GM15510 (cell line): Measurements from ENCODE around the gene ANGPTL4.

Experiments used
- POLR2A ChIP-seq: IDR thresholded peaks from 3 replicates; pipeline ENCODE4 v1.6.1; 2011; ENCODE audit warnings: borderline replicate concordance; ENCODE audit not compliant: insufficient read length; ENCODE audit errors: extremely low read depth

ANGPTL4 gene

DNA sequence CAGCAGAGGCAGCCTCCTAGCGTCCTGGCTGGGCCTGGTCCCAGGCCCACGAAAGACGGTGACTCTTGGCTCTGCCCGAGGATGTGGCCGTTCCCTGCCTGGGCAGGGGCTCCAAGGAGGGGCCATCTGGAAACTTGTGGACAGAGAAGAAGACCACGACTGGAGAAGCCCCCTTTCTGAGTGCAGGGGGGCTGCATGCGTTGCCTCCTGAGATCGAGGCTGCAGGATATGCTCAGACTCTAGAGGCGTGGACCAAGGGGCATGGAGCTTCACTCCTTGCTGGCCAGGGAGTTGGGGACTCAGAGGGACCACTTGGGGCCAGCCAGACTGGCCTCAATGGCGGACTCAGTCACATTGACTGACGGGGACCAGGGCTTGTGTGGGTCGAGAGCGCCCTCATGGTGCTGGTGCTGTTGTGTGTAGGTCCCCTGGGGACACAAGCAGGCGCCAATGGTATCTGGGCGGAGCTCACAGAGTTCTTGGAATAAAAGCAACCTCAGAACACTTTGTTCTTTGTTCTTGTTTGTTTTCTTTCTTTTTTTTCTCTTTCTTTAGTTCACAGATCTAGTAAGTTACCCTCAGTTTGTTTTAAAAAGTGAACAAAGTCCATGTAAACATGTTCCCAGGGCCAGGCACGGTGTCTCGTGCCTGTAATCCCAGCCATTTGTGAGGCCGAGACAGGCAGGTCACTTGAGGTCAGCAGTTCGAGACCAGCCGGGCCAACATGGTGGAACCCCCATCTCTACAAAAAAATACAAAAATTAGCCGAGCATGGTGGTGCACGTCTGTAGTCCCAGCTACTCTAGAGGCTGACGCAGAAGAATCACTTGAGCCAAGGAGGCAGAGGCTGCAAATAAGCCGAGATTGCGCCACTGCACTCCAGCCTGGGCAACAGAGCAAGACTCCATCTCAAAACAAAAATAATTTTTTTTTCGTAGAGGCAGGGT, 10.2 kb downstream of the ANGPTL4 start:
- TF ChIP-seq POLR2A, result no peak

DNA sequence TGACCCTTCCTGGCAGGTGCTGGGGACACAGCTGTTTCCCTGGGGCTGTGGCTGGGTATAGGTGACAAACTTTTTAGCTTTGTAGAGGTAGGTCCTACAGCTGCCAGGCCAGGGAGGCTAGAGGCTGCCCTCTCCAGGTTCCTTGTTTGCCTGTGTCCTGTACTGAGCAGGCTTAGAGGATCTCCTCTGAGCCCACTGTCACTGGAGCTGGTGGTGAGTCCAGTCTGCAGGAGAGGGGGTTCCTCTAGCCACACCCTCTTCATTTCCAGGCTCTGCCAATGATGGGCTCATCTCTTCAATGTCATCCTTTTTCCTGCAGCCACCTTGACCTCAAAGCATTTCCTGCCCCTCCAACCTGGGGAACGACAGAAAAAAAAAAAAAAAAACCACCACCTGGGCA, 13.6 kb downstream of the ANGPTL4 start:
- TF ChIP-seq POLR2A, result no peak

DNA sequence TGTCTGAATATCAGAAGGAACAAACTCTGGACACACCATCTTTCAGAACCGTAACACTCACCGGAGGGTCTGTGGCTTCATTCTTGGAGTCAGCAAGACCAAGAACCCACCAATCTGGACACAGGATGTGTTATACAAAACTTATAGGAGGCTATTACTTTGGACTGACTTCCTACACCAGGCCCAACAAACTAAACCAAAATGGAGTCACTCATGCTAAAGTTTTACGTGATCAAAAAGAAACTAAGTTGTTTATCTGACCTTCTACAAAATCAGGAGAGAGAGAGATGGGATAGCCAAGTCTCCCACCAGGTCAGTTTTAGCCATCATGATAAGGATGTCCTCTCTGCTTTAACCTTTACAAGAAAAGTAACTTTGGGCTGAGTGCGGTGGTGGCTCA, 23.0 kb downstream of the ANGPTL4 start:
- TF ChIP-seq POLR2A, result no peak

DNA sequence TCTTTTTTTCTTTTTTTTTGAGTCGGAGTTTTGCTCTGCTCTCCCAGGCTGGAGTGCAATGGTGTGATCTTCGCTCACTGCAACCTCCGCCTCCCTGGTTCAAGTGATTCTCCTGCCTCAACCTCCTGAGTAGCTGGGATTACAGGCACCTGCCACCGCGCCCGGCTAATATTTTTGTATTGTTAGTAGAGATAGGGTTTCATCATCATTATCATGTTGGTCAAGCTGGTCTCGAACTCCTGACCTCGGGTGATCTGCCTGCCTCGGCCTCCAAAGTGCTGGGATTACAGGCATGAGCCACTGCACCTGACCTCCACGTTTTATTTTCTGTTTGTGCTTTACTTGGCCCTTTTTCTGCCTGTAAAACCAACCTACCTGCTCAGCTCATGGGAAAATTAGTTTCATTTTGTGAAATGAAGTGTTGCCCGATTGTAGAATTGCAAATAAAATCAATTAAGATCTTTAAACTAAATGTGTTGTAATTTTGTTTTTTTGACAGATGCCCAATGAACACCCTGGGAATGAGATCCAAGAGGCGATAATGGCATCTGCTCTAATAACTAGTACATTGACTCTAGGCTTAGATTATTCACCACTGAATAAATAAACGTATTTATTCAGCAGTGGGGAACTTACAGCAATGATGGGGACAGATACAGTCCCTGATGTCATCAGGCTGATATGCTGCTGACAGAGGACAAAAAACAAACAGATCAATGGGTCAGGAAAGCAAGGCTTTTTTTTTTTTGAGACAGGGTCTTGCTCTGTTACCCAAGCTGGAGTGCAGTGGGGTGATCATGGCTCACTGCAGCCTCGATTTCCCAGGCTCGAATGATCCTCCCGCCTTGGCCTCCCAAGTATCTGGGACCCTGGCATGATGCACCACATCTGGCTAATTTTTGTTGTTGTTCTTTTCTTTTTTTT, 24.0 kb downstream of the ANGPTL4 start:
- no peak for TF ChIP-seq POLR2A

DNA sequence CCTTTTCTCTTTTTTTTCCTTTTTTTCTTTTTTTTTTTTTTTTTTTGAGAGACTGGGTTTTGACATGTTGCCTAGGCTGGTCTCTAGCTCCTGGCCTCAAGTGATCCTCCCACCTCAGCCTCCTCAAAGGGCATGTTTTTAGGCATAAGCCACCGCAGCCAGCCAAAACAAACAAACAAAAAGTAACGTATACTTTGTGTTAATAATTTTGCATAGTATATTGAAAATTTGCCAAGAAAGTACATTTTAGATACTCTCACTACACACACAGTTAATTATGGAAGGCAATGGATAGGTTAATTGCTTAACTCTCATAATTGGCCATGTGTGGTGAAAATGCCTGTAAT, 24.6 kb downstream of the ANGPTL4 start:
- no peak for TF ChIP-seq POLR2A

DNA sequence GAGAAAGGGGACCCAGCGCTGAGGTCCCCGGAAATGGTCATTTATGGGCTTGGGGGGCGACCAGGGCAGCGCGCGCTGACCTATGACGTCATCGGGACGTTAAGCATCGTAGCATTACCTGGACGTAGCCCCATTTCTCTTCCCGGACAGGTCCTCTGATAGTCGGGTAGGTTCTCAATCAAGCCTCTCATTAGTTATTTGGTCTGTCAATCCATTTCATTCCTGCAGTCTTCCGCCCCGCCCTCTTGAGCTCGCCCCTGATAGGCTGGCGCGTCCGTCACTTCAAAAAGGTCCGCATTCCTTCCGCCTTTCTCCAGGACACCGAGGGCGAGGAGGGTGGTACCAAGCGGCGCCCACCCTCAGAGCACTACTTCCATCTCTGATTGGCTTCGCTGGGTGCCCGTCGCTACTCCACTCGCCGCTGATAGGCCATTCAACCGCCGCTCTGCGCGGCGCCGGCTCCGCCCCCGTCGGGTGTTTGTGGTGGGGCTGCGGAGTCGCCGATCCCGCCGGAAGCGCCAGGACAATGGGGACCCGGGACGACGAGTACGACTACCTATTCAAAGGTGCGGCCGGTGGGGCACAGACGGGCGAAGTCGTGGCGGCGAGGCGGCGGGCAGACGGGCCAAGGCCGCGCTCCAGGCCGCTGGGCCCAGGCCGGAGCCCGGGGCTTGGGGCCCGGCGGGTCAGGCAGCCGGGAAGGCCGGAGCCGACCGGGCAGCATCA, 26.1 kb downstream of the ANGPTL4 start, which contains the start of gene RAB11B:
Gene RAB11B (plus strand): TSS at position 470 of the 726 bp plus-strand sequence. CDS start 57 bp downstream, at position 527.
- TF ChIP-seq POLR2A, result peak; percentile 63

DNA sequence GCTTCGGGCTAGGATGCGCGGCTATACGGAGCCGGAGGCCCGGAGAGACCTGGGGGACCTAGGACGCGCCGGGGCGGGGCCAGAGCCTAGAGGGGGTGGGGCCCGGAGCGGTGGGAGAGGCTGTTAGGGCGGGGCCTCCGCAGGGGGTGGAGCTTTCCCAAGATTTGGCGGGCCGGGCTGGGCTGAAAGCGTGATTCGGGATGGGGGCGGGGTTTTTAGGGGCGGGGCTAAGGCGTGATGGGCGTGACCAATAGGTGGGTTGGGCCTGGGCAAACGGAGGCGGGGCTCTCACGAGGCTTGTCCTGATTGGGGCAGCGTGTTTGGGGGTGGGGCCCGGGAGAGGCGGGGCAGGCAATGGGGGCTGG, 26.6 kb downstream of the ANGPTL4 start:
- peak; percentile 46 for TF ChIP-seq POLR2A

DNA sequence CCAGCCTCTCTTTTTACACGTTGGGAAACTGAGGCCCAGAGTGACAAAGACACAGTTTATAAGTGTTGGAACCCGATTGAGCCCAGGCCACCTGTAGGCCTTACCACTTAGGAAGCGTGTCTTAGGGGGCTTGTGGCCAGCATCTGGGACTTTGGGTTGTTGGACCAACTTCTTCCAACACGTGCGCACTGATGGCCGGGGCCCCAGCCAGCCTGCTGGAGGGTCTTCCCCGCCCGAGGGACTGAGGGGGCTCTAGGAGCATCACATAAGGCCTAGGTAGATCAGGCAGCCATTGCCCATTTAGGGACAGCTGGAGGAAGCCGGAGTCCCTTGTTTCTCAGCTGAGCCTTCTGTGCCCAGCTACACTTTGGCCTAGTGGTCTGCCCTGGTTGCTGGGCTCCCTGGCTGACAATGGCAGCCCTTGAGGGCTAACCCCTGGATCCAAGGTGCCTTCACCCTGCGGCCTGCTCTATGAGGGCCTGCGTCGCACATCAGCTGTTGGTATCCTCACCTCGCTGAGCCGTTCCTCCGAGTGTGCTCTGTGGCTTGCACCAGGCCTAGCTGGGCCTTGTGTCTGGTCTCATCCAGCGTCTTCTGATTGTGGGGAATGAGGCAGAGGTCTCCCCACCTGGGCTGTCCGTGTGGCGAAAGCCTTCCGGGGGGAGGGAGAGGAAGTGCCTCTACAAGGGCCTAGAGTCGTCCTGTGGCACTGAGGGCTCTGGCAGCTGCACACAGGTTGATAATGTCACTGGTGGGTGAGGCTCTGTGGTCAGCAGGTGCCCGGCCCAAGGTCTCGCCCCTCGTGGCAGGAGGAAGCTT, 27.5 kb downstream of the ANGPTL4 start:
- TF ChIP-seq POLR2A, result no peak

DNA sequence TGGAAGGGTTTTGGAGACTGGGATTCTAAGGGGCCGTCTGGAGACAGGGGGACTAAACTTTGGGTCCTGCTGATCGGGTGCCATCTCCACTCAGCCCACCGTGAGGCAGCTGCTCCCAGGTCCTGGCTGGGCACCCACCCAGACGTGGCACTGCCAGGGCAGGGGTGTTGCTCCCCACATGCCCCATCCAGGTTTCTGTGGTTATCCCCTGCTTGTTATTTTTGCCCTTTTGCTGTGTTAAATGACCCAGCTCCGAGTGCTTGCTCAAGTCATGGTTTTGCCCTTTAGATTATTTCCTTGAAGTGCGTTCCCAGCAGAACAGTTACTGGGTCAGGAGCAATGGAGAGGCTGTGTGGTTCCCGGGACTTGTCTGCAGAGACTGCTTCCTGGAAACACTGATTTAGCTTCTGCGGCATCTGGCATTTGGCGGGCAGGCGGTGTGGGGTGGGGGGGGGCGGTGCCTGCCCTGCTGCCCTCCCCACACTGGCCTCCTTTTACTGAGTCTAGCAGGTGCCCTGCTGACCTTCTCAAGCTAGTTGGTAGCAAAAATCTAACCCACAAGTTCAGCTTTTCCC, 28.1 kb downstream of the ANGPTL4 start:
- no peak for TF ChIP-seq POLR2A

DNA sequence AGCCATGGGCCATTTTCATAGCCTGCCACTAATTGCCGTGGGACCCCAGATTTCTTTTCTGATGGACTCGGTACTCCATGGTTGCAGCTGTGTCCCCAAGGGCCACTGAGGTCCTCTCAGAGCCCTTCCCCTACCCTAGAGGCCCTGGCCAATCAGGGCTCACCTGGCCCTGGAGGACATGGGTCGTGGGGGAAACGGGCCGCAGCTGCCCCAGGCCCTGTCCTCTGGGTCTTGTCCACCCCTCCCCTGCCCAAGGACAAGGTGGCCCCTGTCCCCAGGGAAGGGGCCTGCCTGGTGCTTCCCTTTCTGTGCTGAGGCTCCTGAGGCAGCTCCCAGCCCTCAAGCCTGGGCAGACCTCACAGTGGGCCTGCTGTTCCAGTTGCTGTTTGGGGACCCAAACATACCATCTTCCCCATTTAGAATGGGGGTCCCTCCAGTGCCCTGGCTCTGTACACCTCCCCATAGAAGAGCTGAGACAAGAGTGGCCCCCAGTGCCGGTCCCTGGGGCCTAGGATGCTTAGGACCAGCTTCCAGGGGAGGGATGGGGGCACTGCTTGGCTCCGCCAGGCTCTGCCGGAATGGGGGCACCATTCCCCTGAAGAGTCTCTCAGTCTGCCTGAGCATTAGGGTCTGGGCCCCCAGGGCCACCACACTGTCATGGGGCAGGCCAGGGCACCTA, 29.4 kb downstream of the ANGPTL4 start:
- no peak for TF ChIP-seq POLR2A

DNA sequence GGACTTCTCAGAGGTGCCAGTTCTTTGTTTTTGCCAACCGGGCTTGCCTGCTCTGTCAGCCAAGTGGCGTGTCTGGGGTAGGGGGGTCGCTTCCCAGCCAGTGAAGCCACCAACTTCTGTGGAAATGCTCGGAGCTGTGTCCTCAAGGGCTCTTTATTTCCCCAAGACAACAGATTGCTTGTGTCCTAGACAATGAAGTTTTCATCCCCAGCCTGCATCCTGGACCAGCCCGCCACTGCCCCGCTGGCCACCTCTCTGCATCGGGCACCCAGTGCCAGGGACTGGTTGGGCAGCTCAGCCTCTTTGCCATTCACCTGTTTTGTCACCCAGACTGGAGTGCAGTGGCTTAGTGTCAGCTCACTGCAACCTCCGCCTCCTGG, 29.9 kb downstream of the ANGPTL4 start:
- no peak for TF ChIP-seq POLR2A

DNA sequence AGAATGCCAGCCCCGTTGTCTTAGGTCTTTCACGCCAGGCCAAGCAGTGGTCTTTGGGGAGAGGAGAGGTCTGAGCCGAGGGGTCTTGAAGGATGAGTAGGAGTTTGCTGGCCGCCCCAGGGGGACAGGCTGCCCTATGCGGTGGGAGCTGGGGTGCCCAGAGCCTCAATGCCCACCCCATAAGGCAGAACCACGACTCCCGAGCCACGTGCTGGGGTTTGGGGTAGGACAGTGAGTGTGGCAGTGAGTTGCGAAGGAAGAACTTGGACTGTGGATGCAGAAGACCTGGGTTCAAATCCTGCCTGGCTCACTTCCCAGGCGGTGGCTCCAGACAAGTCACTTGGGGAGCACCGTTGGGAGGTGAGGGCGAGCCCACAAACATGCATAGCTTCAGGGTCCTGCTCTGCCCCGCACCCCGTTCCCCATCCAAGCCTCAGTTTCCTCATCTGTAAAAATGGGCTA, 31.7 kb downstream of the ANGPTL4 start:
- TF ChIP-seq POLR2A, result no peak

DNA sequence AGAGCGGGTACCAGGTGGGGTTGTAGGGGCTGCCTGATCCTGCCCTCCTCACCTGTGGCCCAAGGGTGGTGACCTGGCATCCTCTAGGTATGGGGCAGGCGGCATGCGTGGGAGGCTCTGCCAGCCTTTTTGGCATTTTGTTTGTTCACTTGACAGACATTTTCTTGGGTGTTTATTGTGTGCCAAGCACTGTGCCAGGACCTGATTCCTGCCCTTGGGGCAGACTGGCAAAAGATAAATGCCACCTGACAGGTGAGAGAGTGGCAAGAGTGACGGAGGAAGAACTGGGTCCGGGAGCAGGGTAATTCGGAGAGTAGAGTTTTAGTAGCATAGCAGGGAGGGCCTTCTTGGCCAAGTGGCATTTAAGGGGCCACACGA, 32.2 kb downstream of the ANGPTL4 start:
- TF ChIP-seq POLR2A, result no peak
